K562 (cell line): Measurements from ENCODE around the gene DSCAM. TPM values are rescaled to one million over a fixed set of nuclear protein-coding genes. Genes with fewer than 3 reads are reported as not detected.

Experiments
- ATAC-seq: fragments of 200-7000 bp; cut with Tn5 transposase; 3 replicates; pipeline ENCODE4 v1.9.1; 2020; ENCODE audit warnings: moderate library complexity
- BruUV-seq: library from RNA; stranded (reverse); fragments of 400-500 nt; replicated peaks from 2 replicates; lab custom pipeline; 2021; lab: Mats Ljungman, UMichigan
- CTCF ChIA-PET: fragments of 300-600 bp; formaldehyde crosslinking; extraction: SDS; loops from one replicate; lab custom pipeline; 2021; ENCODE audit warnings: low intra/inter-chr PET ratio; lab: Yijun Ruan, JAX
- POLR2A ChIA-PET: fragments of 300-600, 350-650 bp; sonication (Branson Sonifier 250); formaldehyde crosslinking; extraction: SDS; loops from one replicate; lab custom pipeline; 2021; ENCODE audit warnings: antibody characterized with exemption, inconsistent platforms; lab: Yijun Ruan, JAX
- DNase-seq, 4 experiments: peaks; one replicate each; pipeline versions ENCODE4 v3.0.0 to v3.0.0-alpha.2; 2011 to 2018; ENCODE audit warnings: low spot score in 3 of 4, mixed read lengths in 3 of 4; ENCODE audit errors: extremely low read depth in 1 of 4
- FAIRE-seq: peaks from 2 replicates; lab custom pipeline; 2011; peaks lifted over from hg19 to GRCh38; lab: Jason Lieb, UNC
- H2AFZ ChIP-seq: 2 replicates; pipeline ENCODE4 v1.6.0; 2011; ENCODE audit warnings: low read depth, low read length, control low read depth, inconsistent platforms
- H3K27ac ChIP-seq: fragments of 200-600 bp; 3 replicates; pipeline ENCODE4 v1.8.0; 2011; ENCODE audit warnings: low read depth, mild to moderate bottlenecking, control low read depth, inconsistent platforms, low read length, moderate library complexity, mixed read lengths; ENCODE audit errors: extremely low read depth
- H3K27me3 ChIP-seq, 2 experiments: fragments of 300-600 bp in 1 of 2; 2 replicates in 1 of 2; 3 replicates in 1 of 2; pipeline versions ENCODE4 v1.6.0 to v1.8.0; 2011; ENCODE audit warnings: inconsistent platforms in 2 of 2, low read length in 2 of 2, mild to moderate bottlenecking in 1 of 2, mixed read lengths in 1 of 2, moderate library complexity in 1 of 2; ENCODE audit not compliant: control insufficient read depth in 2 of 2, insufficient read depth in 2 of 2
- H3K36me3 ChIP-seq: fragments of 300-600 bp; 3 replicates; pipeline ENCODE4 v1.8.0; 2011; ENCODE audit warnings: mild to moderate bottlenecking, low read length, inconsistent platforms; ENCODE audit not compliant: control insufficient read depth, insufficient read depth
- H3K4me1 ChIP-seq, 2 experiments: fragments of 200-600 bp in 1 of 2; replicated peaks in 1 of 2; 2 replicates in 1 of 2; 3 replicates in 1 of 2; pipeline versions ENCODE4 v1.5.1 to v1.8.0; 2011; ENCODE audit warnings: inconsistent platforms in 2 of 2, low read length in 2 of 2, mild to moderate bottlenecking in 1 of 2, mixed read lengths in 1 of 2, moderate library complexity in 1 of 2; ENCODE audit not compliant: control insufficient read depth in 2 of 2, insufficient read depth in 2 of 2
- H3K4me2 ChIP-seq: 2 replicates; pipeline ENCODE4 v1.6.1; 2011; ENCODE audit warnings: low read length, control low read depth, inconsistent platforms, mixed read lengths; ENCODE audit not compliant: insufficient read depth
- H3K4me3 ChIP-seq: fragments of 200-600 bp; sonication (generic), shearing (Covaris generic); 2 replicates; pipeline ENCODE4 v1.5.1; 2016; ENCODE audit warnings: control low read depth, inconsistent platforms
- H3K79me2 ChIP-seq: fragments of 200-600 bp; 3 replicates; pipeline ENCODE4 v1.8.0; 2011; ENCODE audit warnings: low read length, inconsistent platforms; ENCODE audit not compliant: control insufficient read depth, insufficient read depth
- H3K9ac ChIP-seq, 2 experiments: 2 replicates each; pipeline versions ENCODE4 v1.6.0 to v1.6.1; 2011; ENCODE audit warnings: low read depth in 2 of 2, low read length in 2 of 2, control low read depth in 1 of 2, inconsistent platforms in 1 of 2, mild to moderate bottlenecking in 1 of 2, mixed read lengths in 1 of 2; ENCODE audit not compliant: insufficient read depth in 1 of 2
- H3K9me1 ChIP-seq: one replicate; pipeline ENCODE4 v1.6.0; 2011; ENCODE audit warnings: inconsistent platforms, mild to moderate bottlenecking, low read length, moderate library complexity; ENCODE audit not compliant: control insufficient read depth, insufficient read depth
- H3K9me3 ChIP-seq: replicated peaks from 2 replicates; pipeline ENCODE4 v1.5.1; 2011; ENCODE audit warnings: low read depth, low read length, inconsistent platforms; ENCODE audit not compliant: control insufficient read depth, insufficient read depth
- H4K20me1 ChIP-seq: replicated peaks from 2 replicates; pipeline ENCODE4 v1.6.1; 2011; ENCODE audit warnings: low read length, inconsistent platforms, mixed read lengths; ENCODE audit not compliant: control insufficient read depth, insufficient read depth
- CEBPB ChIP-seq: fragments of 450-650 bp; IDR thresholded peaks from 2 replicates; pipeline ENCODE4 v1.6.1; 2016; ENCODE audit warnings: missing genetic modification characterization, missing compliant biosample characterization
- CREB3 ChIP-seq: fragments of 450-650 bp; conservative IDR thresholded peaks from 2 replicates; pipeline ENCODE4 v1.6.1; 2016; ENCODE audit warnings: missing genetic modification characterization, low read depth, mild to moderate bottlenecking, missing compliant biosample characterization, moderate library complexity
- ETV1 ChIP-seq: fragments of 450-650 bp; conservative IDR thresholded peaks from 2 replicates; pipeline ENCODE4 v1.6.1; 2016; ENCODE audit warnings: missing genetic modification characterization, control low read depth, low read depth, missing compliant biosample characterization
- HIVEP1 ChIP-seq: fragments of 250-450 bp; sonication (Bioruptor Pico); IDR thresholded peaks from 2 replicates; pipeline ENCODE4 v1.4.0; 2020; ENCODE audit warnings: mild to moderate bottlenecking
- KDM2B ChIP-seq: fragments of 250-450 bp; sonication (Bioruptor Pico); IDR thresholded peaks from 2 replicates; pipeline ENCODE4 v1.8.0; 2021; ENCODE audit warnings: mild to moderate bottlenecking, moderate library complexity
- LARP7 ChIP-seq: fragments of 450-650 bp; IDR thresholded peaks from 2 replicates; pipeline ENCODE4 v1.6.1; 2016
- PKNOX1 ChIP-seq: fragments of 450-650 bp; IDR thresholded peaks from 2 replicates; pipeline ENCODE4 v1.6.1; 2016
- RBBP5 ChIP-seq: fragments of 200-600 bp; sonication (generic); IDR thresholded peaks from 2 replicates; pipeline ENCODE4 v1.6.1; 2012; ENCODE audit warnings: borderline replicate concordance, mild to moderate bottlenecking, low read length, control low read depth, inconsistent platforms; ENCODE audit not compliant: insufficient read depth, poor library complexity, severe bottlenecking
- RUNX1 ChIP-seq: sonication (generic); IDR thresholded peaks from 2 replicates; pipeline ENCODE4 v1.6.1; 2016; ENCODE audit warnings: antibody characterized with exemption, low read depth
- SMARCC2 ChIP-seq: fragments of 450-650 bp; IDR thresholded peaks from 2 replicates; pipeline ENCODE4 v1.6.1; 2017; ENCODE audit warnings: antibody characterized with exemption, moderate library complexity, mild to moderate bottlenecking, low read depth
- SNRNP70 ChIP-seq: fragments of 200-400 bp; formaldehyde crosslinking; optimal IDR thresholded peaks from 2 replicates; pipeline ENCODE3; 2017; ENCODE audit warnings: low read depth, low read length
- TAF15 ChIP-seq: fragments of 200-400 bp; formaldehyde crosslinking; IDR thresholded peaks from 2 replicates; pipeline ENCODE4 v1.6.1; 2017; ENCODE audit warnings: mild to moderate bottlenecking, low read depth, low read length, moderate library complexity
- ZNF785 ChIP-seq: fragments of 250-450 bp; sonication (Bioruptor Pico); IDR thresholded peaks from 2 replicates; pipeline ENCODE4 v1.4.0; 2020; ENCODE audit warnings: mild to moderate bottlenecking
- ZSCAN29 ChIP-seq: fragments of 450-650 bp; IDR thresholded peaks from 2 replicates; pipeline ENCODE4 v1.6.1; 2017
- WGBS: fragments of 100-300 bp; shearing (Covaris generic); methylation state at CpG from one replicate; pipeline ENCODE4 v1.1.6; 2016; ENCODE audit warnings: low coverage, mixed read lengths; ENCODE audit not compliant: insufficient coverage; ENCODE audit errors: missing lambda C conversion rate; 5-methylcytosine and 5-hydroxymethylcytosine counted together
- in situ Hi-C: fragments of 300-500 bp; cut with MboI; formaldehyde crosslinking; loops from 4 replicates; pipeline ENCODE4 v1.15.0; 2018; ENCODE audit warnings: inconsistent platforms, mixed read lengths
- intact Hi-C: fragments of 100-400 bp; cut with micrococcal nuclease; formaldehyde crosslinking; loops from 2 replicates; pipeline ENCODE4 v1.14.2; 2022
- polyA plus RNA-seq, 8 experiments: library from polyadenylated mRNA; depleted of rRNA in 4 of 8; stranded (reverse) in 5 of 8; unstranded in 3 of 8; fragments of >200 nt; fragmentation: Nextera tagmentation in 2 of 8; fragmentation: Illumina TruSeq in 1 of 8; extraction: Ambion mirVana in 2 of 8; extraction: Trizol in 1 of 8; gene quantifications; 2 replicates each; pipeline versions ENCODE4 v1.2.1 to v1.2.3, GENCODE V29; 2011 to 2014; ENCODE audit warnings: inconsistent platforms in 1 of 8, missing spikeins in 1 of 8
- total RNA-seq, 7 experiments: library from RNA; depleted of rRNA in 6 of 7; stranded (reverse); fragments of >200 nt in 6 of 7; fragmentation: Illumina TruSeq in 2 of 7; extraction: Trizol in 2 of 7; gene quantifications; 2 replicates each; pipeline versions ENCODE4 v1.2.1 to v1.2.3, GENCODE V29; 2011 to 2021; ENCODE audit warnings: low replicate concordance in 1 of 7
- TF ChIP-seq, protein P1 (sequence below): sonication (generic); formaldehyde crosslinking; IDR thresholded peaks from 2 replicates; pipeline ENCODE4 v1.8.1; 2023; ENCODE audit warnings: mild to moderate bottlenecking, missing genetic modification reagents

Gene DSCAM
- total and polyA plus RNA-seq, 9 of the 15 experiments (the other 6 are each of a cell fraction or from before 2014, with no cell fraction given): not detected

- TF ChIP-seq CREB3 (tag): no peak
- TF ChIP-seq SNRNP70: no peak
- TF ChIP-seq ZSCAN29: no peak
- TF ChIP-seq LARP7: no peak
Measured at GRCh38 chr21:40636026-40636425, 210.9 kb downstream of the DSCAM start (continued).

DNA sequence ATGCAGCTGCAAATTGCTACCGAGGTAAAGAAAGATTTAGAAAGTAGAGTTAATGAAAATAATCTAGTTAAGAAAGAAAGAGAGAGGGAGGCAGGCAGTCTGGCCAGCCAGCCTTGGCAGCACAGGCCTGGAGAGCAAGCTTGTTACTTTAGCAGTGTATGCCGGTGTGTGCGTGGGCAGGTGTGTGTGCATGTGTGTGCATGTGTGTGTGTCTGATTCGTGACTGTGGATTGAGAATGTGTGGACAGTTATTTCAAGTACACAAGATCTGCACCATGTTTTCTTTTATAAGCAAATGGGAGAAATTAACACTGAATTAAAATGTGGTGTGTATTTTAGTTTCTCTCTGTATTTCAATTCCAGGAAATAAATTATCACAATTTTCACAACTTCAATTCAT, 211.6 kb downstream of the DSCAM start:
- H2AFZ ChIP-seq: no peak overlapping the region
- DNase-seq (no peak), ATAC-seq (no peak), FAIRE-seq (no peak)
- no peak overlapping the region for H3K9ac ChIP-seq
- POLR2A ChIA-PET: no interaction called here
- no peak overlapping the region for H3K4me3 ChIP-seq
- H3K79me2 ChIP-seq: no peaks in the 10 kb centered on the region
- no peaks in the 10 kb centered on the region for H3K27me3 ChIP-seq
- H4K20me1 ChIP-seq: no peaks in the 10 kb centered on the region
- no TSS peak for BruUV-seq
- 0% methylated on average over 4 of the region's 4 CpGs for WGBS
- in situ Hi-C loops: no loop called here
- no peaks in the 10 kb centered on the region for H3K4me1 ChIP-seq
- H3K9me3 ChIP-seq: peaks cover 2% of the 10 kb centered on the region; the same call in 1 of the 2 replicates
- intact Hi-C loops: no loop called here
- H3K36me3 ChIP-seq: no peaks in the 10 kb centered on the region
- CTCF ChIA-PET: no interaction called here
- H3K4me2 ChIP-seq: no peak overlapping the region
- H3K9me1 ChIP-seq: no peaks in the 10 kb centered on the region
- no peak for TF ChIP-seq RUNX1
- TF ChIP-seq ETV1: no peak
- TF ChIP-seq PKNOX1: no peak
- no peak for TF ChIP-seq HIVEP1 (CRISPR knock-in tag)
- TF ChIP-seq TAF15: no peak
- TF ChIP-seq KDM2B (CRISPR knock-in tag): no peak
- no peak for TF ChIP-seq ZNF785 (CRISPR knock-in tag)
- TF ChIP-seq RBBP5: no peak
- TF ChIP-seq, protein P1, sequence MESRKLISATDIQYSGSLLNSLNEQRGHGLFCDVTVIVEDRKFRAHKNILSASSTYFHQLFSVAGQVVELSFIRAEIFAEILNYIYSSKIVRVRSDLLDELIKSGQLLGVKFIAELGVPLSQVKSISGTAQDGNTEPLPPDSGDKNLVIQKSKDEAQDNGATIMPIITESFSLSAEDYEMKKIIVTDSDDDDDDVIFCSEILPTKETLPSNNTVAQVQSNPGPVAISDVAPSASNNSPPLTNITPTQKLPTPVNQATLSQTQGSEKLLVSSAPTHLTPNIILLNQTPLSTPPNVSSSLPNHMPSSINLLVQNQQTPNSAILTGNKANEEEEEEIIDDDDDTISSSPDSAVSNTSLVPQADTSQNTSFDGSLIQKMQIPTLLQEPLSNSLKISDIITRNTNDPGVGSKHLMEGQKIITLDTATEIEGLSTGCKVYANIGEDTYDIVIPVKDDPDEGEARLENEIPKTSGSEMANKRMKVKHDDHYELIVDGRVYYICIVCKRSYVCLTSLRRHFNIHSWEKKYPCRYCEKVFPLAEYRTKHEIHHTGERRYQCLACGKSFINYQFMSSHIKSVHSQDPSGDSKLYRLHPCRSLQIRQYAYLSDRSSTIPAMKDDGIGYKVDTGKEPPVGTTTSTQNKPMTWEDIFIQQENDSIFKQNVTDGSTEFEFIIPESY (CRISPR knock-in tag): no peak
- no peak for TF ChIP-seq SMARCC2
- TF ChIP-seq CEBPB (tag): no peak
- no peak overlapping the region for H3K27ac ChIP-seq
